GM18499 (cell line): ENCODE measurements around the gene TRIM8.
"Not testable (repeated sequence)": the region's sequence is repeated elsewhere in the genome, so short reads cannot be mapped to it uniquely, and the experiment has no call there.

Experiments used
- ATAC-seq: cut with Tn5 transposase; IDR thresholded peaks from one replicate; pipeline ENCODE4 v1.9.1; 2021; ENCODE audit warnings: moderate number of reproducible peaks; ENCODE audit not compliant: insufficient read depth, unreplicated experiment

Gene TRIM8

GRCh38 chr10:102667411-102667810 is 23.1 kb downstream of the TRIM8 start:
- not testable (repeated sequence) for ATAC-seq

- no peak for ATAC-seq
Observed at GRCh38 chr10:102668326-102669107, 24.2 kb downstream of the TRIM8 start.

- ATAC-seq, result no peak
Observed at GRCh38 chr10:102669206-102670064, 25.2 kb downstream of the TRIM8 start.

- ATAC-seq, result no peak
Observed at GRCh38 chr10:102670065-102670670, 25.9 kb downstream of the TRIM8 start.

GRCh38 chr10:102670871-102671434 is 26.7 kb downstream of the TRIM8 start:
- ATAC-seq, result no peak

- ATAC-seq, result no peak
Observed at GRCh38 chr10:102673236-102673818, 29.0 kb downstream of the TRIM8 start.

GRCh38 chr10:102673819-102674511 is 29.7 kb downstream of the TRIM8 start:
- no peak for ATAC-seq

- ATAC-seq, result no peak
Observed at GRCh38 chr10:102674566-102674965, 30.3 kb downstream of the TRIM8 start.

- no peak for ATAC-seq
Observed at GRCh38 chr10:102675011-102675665, 30.9 kb downstream of the TRIM8 start.

GRCh38 chr10:102675666-102676533 is 31.6 kb downstream of the TRIM8 start:
- ATAC-seq, result no peak

- ATAC-seq, result no peak
Observed at GRCh38 chr10:102676534-102677315, 32.4 kb downstream of the TRIM8 start.

- ATAC-seq, result no peak
Observed at GRCh38 chr10:102677331-102678067, 33.2 kb downstream of the TRIM8 start.

GRCh38 chr10:102678068-102678400 is 33.8 kb downstream of the TRIM8 start:
- ATAC-seq, result no peak

GRCh38 chr10:102678842-102679289 is 34.6 kb downstream of the TRIM8 start:
- ATAC-seq, result no peak

GRCh38 chr10:102679596-102679995 is 35.3 kb downstream of the TRIM8 start:
- ATAC-seq, result no peak

- no peak for ATAC-seq
Observed at GRCh38 chr10:102681696-102682095, 37.4 kb downstream of the TRIM8 start.

GRCh38 chr10:102682416-102682815 is 38.1 kb downstream of the TRIM8 start:
- ATAC-seq, result no peak
